ENCODE results near the gene ADAMTS17. TPM values are rescaled to one million over a fixed set of nuclear protein-coding genes. Genes with fewer than 3 reads are reported as not detected.

ADAMTS17 gene
- total RNA-seq, 4 donors from 2014 or later, result 5.0 to 16.2 (median 11.6) TPM

DNA sequence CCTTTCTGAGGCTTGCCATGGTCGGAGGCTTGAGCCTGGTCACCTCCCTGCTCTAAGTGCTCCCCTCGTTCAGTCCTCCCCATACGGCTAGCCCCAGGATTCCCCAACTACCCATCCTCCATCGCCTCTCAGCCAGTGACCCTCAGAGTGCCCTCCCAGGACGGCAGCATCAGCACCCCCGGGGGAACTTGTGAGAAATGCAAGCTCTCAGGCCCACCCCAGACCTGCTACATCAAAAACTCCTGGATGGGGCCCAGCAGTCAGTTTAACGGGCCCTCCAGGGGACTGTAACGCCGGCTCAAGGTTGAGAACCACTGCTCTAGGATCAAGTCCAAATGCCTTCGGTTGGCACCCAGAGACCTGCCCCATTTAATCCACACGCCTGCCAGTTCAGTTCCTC, 6.9 kb downstream of the ADAMTS17 start:
- intact Hi-C loops (cut with DNase I; ENCODE audit: low total_unique reads), result no loop called here
- no peak for ATAC-seq

DNA sequence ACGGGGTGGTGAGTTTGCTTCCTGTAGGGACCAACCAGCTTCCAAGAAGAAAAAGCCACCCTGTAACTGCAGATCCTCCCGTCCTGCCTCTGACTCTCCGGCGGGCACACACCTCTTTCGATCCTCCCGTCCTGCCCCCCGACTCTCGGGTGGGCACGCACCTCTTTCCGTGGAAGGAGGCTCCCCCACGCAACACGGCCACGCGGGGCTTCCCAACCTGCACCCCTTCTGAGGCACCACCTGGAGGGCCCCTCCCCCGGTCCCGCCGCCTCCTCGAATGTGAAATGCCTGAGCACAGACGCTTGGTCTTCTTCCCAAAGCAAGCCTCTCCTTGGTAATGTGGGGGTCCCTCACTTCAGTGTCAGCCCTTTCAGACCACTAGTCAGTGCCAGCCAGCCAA, 7.3 kb downstream of the ADAMTS17 start:
- no peaks in the 10 kb centered on the region for H3K27me3 ChIP-seq
- H3K36me3 ChIP-seq, result no peaks in the 10 kb centered on the region
- TF ChIP-seq, protein P1, sequence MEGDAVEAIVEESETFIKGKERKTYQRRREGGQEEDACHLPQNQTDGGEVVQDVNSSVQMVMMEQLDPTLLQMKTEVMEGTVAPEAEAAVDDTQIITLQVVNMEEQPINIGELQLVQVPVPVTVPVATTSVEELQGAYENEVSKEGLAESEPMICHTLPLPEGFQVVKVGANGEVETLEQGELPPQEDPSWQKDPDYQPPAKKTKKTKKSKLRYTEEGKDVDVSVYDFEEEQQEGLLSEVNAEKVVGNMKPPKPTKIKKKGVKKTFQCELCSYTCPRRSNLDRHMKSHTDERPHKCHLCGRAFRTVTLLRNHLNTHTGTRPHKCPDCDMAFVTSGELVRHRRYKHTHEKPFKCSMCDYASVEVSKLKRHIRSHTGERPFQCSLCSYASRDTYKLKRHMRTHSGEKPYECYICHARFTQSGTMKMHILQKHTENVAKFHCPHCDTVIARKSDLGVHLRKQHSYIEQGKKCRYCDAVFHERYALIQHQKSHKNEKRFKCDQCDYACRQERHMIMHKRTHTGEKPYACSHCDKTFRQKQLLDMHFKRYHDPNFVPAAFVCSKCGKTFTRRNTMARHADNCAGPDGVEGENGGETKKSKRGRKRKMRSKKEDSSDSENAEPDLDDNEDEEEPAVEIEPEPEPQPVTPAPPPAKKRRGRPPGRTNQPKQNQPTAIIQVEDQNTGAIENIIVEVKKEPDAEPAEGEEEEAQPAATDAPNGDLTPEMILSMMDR (IDR thresholded peaks at IDR 0.05 in 4 of 5, conservative IDR thresholded peaks at IDR 0.05 in 1 of 5), result no peak
- no peak for TF ChIP-seq POLR2A (IDR thresholded peaks at IDR 0.05)
- no peak for ATAC-seq
- DNase-seq, result no peak
- in situ Hi-C loops (cut with MboI; ENCODE audit: low sequenced_read_pairs in 4 of 4), result loop anchor here in 3 of 4 donors (10.0 kb wide), 1 partner anchor 400 kb away; no protein-coding TSS in a partner anchor
- intact Hi-C loops (cut with DNase I; ENCODE audit: low total_unique reads), result no loop called here
- H3K27ac ChIP-seq, result no peak overlapping the region
- H3K4me3 ChIP-seq, result no peak overlapping the region
- H3K9me3 ChIP-seq, result no peaks in the 10 kb centered on the region
- H3K4me1 ChIP-seq, result no peaks in the 10 kb centered on the region

More for the DNA sequence above, 6.9 kb downstream of the ADAMTS17 start:
- in situ Hi-C loops (cut with MboI; ENCODE audit: low sequenced_read_pairs in 4 of 4), result loop anchor here (5.0 to 10.0 kb wide), 2 partner anchors 400 to 403 kb away; no protein-coding TSS in a partner anchor
- no peak for DNase-seq
- H3K27me3 ChIP-seq, result no peaks in the 10 kb centered on the region
- TF ChIP-seq, protein P1 (IDR thresholded peaks at IDR 0.05 in 4 of 5, conservative IDR thresholded peaks at IDR 0.05 in 1 of 5), result no peak
- TF ChIP-seq POLR2A (IDR thresholded peaks at IDR 0.05), result no peak
- H3K4me1 ChIP-seq, result no peaks in the 10 kb centered on the region
- no peaks in the 10 kb centered on the region for H3K36me3 ChIP-seq
- no peaks in the 10 kb centered on the region for H3K9me3 ChIP-seq
- no peak overlapping the region for H3K27ac ChIP-seq
- no peak overlapping the region for H3K4me3 ChIP-seq

- ATAC-seq (no peak), DNase-seq (no peak)
- H3K4me1 ChIP-seq, result no peaks in the 10 kb centered on the region
- no peak overlapping the region for H3K27ac ChIP-seq
- TF ChIP-seq, protein P1 (IDR thresholded peaks at IDR 0.05 in 4 of 5, conservative IDR thresholded peaks at IDR 0.05 in 1 of 5), result no peak
- TF ChIP-seq POLR2A (IDR thresholded peaks at IDR 0.05), result no peak
- no peaks in the 10 kb centered on the region for H3K36me3 ChIP-seq
- in situ Hi-C loops (cut with MboI; ENCODE audit: low sequenced_read_pairs in 4 of 4) (loop anchor here in 3 of 4 donors (10.0 kb wide), 1 partner anchor 399 kb away; no protein-coding TSS in a partner anchor), intact Hi-C loops (cut with DNase I; ENCODE audit: low total_unique reads) (no loop called here)
- H3K27me3 ChIP-seq, result no peaks in the 10 kb centered on the region
- no peak overlapping the region for H3K4me3 ChIP-seq
- no peaks in the 10 kb centered on the region for H3K9me3 ChIP-seq
These were observed 7.8 kb downstream of the ADAMTS17 start for GRCh38 chr15:100334015-100334414.

DNA sequence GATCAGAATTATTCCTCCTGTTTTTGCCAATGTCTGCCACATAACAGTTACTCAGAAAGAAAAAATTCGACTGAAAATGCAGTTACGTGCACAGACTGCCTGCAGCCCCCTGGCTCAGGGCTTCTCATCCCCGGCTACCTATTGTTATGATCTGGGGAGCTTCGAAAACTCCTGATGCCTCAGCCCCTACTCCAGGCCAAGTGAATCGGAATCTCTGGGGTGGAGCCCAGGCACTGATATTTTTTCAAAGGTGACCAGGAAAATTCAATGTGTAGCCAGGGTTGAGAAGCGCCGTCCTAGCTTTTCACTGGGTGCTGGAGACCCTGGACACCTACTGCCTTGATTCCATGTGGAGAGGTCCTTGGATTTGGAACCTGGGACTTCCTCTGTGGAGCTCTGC, 8.5 kb downstream of the ADAMTS17 start:
- no peak for TF ChIP-seq POLR2A (IDR thresholded peaks at IDR 0.05)
- TF ChIP-seq, protein P1 (IDR thresholded peaks at IDR 0.05 in 4 of 5, conservative IDR thresholded peaks at IDR 0.05 in 1 of 5), result no peak
- peaks cover 0 to 7% of the 10 kb centered on the region in 2 donors for H3K36me3 ChIP-seq
- in situ Hi-C loops (cut with MboI; ENCODE audit: low sequenced_read_pairs in 4 of 4) (loop anchor here in 3 of 4 donors (10.0 kb wide), 1 partner anchor 398 kb away; no protein-coding TSS in a partner anchor), intact Hi-C loops (cut with DNase I; ENCODE audit: low total_unique reads) (no loop called here)
- DNase-seq (no peak), ATAC-seq (no peak)
- H3K4me3 ChIP-seq, result no peak overlapping the region
- H3K9me3 ChIP-seq, result no peaks in the 10 kb centered on the region
- no peak overlapping the region for H3K27ac ChIP-seq
- no peaks in the 10 kb centered on the region for H3K4me1 ChIP-seq
- no peaks in the 10 kb centered on the region for H3K27me3 ChIP-seq

GRCh38 chr15:100332721-100333120, 9.1 kb downstream of the ADAMTS17 start:
- intact Hi-C loops (cut with DNase I; ENCODE audit: low total_unique reads), result no loop called here
- no peaks in the 10 kb centered on the region for H3K27me3 ChIP-seq
- no peak overlapping the region for H3K4me3 ChIP-seq
- no peak for ATAC-seq
- no peak for DNase-seq
- H3K27ac ChIP-seq, result no peak overlapping the region
- no peak for TF ChIP-seq POLR2A (IDR thresholded peaks at IDR 0.05)
- TF ChIP-seq, protein P1 (IDR thresholded peaks at IDR 0.05 in 4 of 5, conservative IDR thresholded peaks at IDR 0.05 in 1 of 5), result no peak
- in situ Hi-C loops (cut with MboI; ENCODE audit: low sequenced_read_pairs in 4 of 4), result loop anchor here in 3 of 4 donors (10.0 kb wide), 1 partner anchor 398 kb away; no protein-coding TSS in a partner anchor
- H3K9me3 ChIP-seq, result no peaks in the 10 kb centered on the region
- H3K36me3 ChIP-seq, result peaks cover 0 to 12% of the 10 kb centered on the region in 2 donors
- H3K4me1 ChIP-seq, result no peaks in the 10 kb centered on the region
